Measurements from ENCODE around the gene B3GALT4.

The B3GALT4 gene

GRCh38 chr6:33292996-33293682 is 16.2 kb downstream of the B3GALT4 start:
- DNase-seq (ENCODE audit: low read depth in 3 of 3): no peak

GRCh38 chr6:33294086-33294823 is 17.3 kb downstream of the B3GALT4 start:
- no peak for DNase-seq (ENCODE audit: low read depth in 3 of 3)

- DNase-seq (ENCODE audit: low read depth in 3 of 3): no peak
Observed at GRCh38 chr6:33295621-33296369, 18.9 kb downstream of the B3GALT4 start.

DNA sequence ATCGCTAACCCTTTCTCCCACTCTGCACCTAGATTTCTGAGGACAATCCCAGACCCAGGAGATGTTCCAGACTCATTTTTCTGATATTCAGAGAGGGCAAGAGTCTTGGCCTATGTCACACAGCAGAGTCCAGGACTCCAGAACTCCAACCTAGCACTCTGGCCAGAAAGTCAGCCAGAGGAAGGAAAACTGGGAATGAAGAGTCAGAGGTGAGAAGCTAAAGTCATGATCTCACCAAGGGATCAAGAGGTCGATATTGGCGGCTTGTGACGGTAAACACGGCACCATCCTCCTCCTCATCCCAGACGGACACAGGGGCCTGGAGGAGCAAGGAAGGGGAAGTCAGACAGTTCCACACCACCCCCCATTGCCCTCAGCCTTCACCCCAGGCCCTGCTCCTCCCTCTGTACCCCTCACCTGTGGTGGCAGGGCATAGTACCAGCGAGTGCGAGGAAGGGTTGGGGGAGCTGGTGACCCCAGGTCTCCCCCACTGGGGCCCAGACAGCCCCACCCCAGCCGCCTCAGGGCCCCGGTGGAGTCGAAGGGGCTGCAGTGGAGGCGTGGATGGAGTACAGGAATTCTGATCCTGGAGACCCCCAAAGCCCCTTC is 20.0 kb downstream of the B3GALT4 start:
- no peak for DNase-seq (ENCODE audit: low read depth in 3 of 3)

GRCh38 chr6:33297406-33297955 is 20.6 kb downstream of the B3GALT4 start:
- no peak for DNase-seq (ENCODE audit: low read depth in 3 of 3)

- peak in 1 of 3 experiments; percentile 54 for DNase-seq (ENCODE audit: low read depth in 3 of 3)
Observed at GRCh38 chr6:33297956-33298772, 21.2 kb downstream of the B3GALT4 start.

GRCh38 chr6:33298773-33299236 is 21.9 kb downstream of the B3GALT4 start, which contains the start of gene RGL2:
Gene RGL2, minus strand, starts transcription at chr6:33298942. Its CDS starts 332 bp downstream, at chr6:33298610.
- DNase-seq (ENCODE audit: low read depth in 3 of 3): peak in 1 of 3 experiments; percentile 56

DNA sequence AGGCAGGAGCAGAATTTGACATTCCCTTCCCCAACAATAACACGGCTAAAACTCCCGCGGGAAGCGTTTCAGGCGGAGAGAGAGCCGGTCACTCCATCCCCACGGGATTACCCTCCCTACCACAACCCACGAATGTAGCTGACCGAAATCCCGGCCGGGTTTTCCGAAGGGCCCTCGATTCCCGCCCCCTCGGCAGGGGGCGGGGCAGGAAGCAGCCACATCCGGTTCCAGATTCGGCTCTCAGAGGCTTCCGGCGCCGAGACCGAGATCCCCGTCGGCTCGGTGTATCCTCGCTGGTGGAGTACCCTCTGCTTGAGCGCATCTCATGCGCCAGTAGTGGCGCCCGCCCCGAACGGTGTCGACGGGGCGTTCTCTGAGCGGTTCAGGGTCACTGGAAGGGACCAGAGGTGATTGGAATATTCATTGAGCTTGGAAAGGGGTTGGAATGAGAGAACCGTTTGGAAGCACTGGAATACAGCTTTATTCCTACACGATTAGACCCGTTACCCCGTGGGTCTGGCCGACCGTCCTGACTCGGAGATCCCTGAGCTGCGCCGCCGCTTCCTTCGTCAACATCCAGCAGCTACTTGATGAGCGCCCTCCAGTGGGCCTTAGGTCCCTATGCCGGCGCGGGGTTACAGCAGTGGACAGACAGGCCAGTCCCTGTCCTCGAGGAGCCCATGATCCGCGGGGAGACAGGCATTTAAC is 22.5 kb downstream of the B3GALT4 start:
- peak; percentile 85 to 93 (median 91) for DNase-seq (ENCODE audit: low read depth in 3 of 3)

- DNase-seq (ENCODE audit: low read depth in 3 of 3): no peak
Observed at GRCh38 chr6:33301877-33302276, 25.0 kb downstream of the B3GALT4 start.

- no peak for DNase-seq (ENCODE audit: low read depth in 3 of 3)
Observed at GRCh38 chr6:33304216-33304615, 27.3 kb downstream of the B3GALT4 start.

DNA sequence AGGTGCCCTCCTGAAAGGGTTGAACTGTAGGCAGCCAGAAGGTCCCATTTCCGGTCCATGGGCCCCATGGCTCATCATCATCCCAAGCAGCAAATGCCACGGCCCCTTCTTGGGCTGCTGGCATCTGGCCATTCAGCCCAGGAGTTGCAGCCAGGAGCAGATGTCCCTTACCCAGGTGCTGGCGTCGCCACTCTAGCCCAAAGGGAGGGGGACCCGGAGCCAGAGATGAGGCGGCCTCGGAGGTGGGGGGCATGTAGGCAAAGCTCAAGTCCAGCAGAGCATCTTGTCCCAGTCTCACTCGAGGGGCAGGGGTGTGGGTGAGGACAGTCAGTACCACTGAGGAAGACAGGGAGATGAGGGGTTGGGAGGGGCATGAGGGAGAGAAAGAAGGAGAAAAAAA is 28.1 kb downstream of the B3GALT4 start:
- no peak for DNase-seq (ENCODE audit: low read depth in 3 of 3)

GRCh38 chr6:33306356-33306755 is 29.4 kb downstream of the B3GALT4 start:
- no peak for DNase-seq (ENCODE audit: low read depth in 3 of 3)

DNA sequence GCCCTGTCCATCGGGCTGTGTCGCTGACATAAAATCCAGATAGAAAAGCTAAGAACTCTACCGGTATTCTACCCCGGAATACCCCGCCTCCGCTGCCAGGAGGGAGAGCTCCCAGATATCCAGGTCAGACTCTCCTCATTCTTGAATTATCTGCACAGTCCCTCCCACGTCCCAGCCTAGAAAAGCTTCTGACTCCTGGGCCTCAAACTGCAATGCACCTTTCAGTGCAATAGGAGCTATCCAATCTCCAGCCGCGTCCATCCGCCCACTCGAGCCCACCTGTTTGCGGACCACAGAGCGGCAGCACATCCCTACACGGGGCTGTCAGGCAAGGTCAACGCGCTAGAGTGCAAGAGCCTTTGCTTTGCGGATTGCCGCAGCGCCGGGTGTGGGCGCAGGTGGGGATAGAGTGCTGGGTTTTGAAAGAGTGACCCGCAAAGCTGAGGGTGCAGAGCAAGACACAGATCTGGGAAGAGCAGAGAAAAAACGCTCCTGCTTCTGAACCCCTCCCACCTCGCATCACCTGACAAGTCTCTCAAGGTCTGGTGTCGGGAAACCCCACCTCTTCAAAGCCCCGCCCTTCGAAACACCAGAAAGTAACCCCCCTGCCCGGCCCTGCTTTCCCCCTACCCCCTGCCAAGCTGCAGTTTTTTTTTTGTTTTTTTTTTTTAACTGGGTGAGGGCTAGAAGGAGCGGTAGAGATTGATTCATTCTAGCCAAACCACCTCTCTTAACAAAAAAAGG is 35.6 kb downstream of the B3GALT4 start:
- peak; percentile 58 to 78 (median 70) for DNase-seq (ENCODE audit: low read depth in 3 of 3)

- DNase-seq (ENCODE audit: low read depth in 3 of 3): peak in 2 of 3 experiments; percentile 40 to 47
Observed at GRCh38 chr6:33313105-33313708, 36.3 kb downstream of the B3GALT4 start.

- peak; percentile 69 to 85 (median 79) for DNase-seq (ENCODE audit: low read depth in 3 of 3)
Observed at GRCh38 chr6:33313709-33314514, 37.0 kb downstream of the B3GALT4 start, which contains the start of gene TAPBP. Gene TAPBP, minus strand, starts transcription at chr6:33314078. Its CDS starts 37 bp downstream, at chr6:33314041.

DNA sequence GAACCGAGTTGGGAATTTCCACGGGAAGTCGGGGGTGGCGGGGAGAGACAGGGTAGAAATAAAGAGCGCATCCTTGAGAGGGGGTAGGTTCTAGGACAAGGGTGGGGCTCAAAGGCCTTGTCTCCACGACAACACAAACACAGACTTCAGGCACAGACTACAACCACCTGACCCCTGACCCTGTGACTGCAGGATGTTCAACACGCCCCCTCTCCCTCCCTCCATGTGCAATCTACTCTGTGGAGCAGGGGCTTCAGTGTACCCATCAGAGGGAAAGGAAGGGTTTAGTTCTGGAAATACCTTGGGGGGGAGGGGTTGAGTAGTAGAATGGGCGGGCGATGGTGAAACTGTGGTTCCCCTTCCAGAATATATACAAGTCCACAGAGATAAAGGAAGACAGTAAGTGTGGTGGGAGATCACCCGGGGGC is 37.6 kb downstream of the B3GALT4 start:
- DNase-seq (ENCODE audit: low read depth in 3 of 3): peak in 2 of 3 experiments; percentile 29 to 52

DNA sequence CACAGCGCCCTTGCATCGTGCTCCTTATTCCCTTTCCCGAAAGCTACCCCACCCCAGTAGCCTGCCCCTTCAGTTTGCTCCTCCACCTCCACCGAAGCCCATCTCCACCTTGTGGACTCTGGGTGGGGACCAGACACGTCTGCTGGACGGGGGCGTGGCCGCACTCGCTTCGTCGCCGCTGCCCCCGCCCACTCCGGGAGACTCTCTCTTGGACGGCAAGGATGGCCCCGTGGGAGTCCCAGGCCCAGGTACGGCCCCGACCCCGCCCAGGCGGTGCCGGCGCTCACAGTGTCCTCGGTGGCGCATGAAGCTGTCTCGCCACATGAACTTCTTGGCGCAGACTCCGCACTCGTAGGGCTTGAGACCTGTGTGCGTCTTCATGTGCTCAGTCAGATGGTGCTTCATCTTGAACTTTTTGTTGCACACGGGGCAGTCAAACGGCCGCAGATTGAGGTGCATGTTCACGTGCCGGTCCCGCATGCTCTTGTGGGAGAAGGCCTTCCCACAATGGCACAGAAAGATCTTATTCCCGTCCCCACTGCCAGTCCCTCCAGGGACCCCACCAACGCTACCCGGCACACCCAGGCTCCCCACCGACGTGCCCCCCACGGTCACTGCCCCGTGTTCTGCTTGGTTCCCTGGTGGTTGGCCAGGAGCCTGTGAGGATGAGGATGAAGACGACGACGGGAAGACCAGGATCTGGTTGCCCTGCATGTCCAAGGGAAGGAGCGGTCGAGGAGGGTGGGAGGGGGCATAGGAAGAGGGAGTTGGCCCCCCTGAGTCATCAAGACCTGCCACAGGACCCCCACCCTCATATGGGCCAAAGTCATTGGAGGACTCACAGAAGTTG is 38.2 kb downstream of the B3GALT4 start:
- no peak for DNase-seq (ENCODE audit: low read depth in 3 of 3)

All from stimulated activated CD4-positive, alpha-beta T cell treated with anti-CD3 and anti-CD28 coated beads, TNF-alpha, amount 100 ng/mL, for 24 hours (primary cell).